ENCODE data around the gene SLC25A1.

DNA sequence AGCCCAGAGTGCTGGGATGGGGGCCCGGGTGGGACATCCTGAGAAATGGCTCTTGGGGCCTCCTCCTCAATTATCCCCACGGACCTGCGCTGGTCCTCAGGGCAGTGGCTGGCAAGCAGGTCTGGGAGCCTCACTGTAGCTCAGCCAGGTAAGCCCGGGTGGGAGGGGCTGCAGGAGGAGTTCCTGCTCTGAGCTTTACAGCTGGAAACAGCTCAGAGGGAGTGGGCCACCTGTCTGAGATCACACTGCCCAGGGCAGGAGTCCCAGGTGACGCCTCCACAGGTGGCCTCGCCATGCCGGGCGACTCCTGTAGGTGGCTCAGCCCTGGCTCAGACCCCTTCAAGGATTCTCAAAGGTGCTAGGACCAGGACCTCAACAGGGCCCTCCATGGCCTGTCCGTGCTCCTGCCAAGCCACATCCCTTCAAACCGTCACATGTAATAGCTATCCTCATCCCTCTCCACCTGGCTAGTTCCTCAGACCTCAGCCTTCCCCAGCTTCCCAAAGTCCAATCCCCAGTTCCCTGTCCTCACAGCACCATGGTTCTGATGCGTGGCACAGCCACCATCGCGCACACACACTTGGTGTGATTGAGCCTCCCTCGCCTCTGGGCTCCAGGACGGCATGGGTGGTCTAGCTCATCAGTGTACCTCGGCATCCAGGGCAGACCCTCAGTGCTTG is 51.1 kb downstream of the SLC25A1 start:
- TF ChIP-seq YY1 (IDR thresholded peaks at IDR 0.05; ENCODE audit: low read depth) (no peak), TEAD4 (IDR thresholded peaks at IDR 0.05) (no peak), RAD21 (IDR thresholded peaks at IDR 0.05; ENCODE audit: low read depth) (no peak), TCF12 (IDR thresholded peaks at IDR 0.05; ENCODE audit: low read depth) (no peak), EGR1 (IDR thresholded peaks at IDR 0.05) (no peak), EP300 (IDR thresholded peaks at IDR 0.05; ENCODE audit: borderline replicate concordance) (no peak), TAF1 (IDR thresholded peaks at IDR 0.05; ENCODE audit: low read depth) (no peak), CEBPB (IDR thresholded peaks at IDR 0.05) (no peak), CREB1 (IDR thresholded peaks at IDR 0.05; ENCODE audit: low read depth) (no peak), FOXM1 (IDR thresholded peaks at IDR 0.05; ENCODE audit: borderline replicate concordance, low read depth) (no peak), ZBTB7A (IDR thresholded peaks at IDR 0.05; ENCODE audit: low read depth) (no peak)
- TF ChIP-seq, protein P1, sequence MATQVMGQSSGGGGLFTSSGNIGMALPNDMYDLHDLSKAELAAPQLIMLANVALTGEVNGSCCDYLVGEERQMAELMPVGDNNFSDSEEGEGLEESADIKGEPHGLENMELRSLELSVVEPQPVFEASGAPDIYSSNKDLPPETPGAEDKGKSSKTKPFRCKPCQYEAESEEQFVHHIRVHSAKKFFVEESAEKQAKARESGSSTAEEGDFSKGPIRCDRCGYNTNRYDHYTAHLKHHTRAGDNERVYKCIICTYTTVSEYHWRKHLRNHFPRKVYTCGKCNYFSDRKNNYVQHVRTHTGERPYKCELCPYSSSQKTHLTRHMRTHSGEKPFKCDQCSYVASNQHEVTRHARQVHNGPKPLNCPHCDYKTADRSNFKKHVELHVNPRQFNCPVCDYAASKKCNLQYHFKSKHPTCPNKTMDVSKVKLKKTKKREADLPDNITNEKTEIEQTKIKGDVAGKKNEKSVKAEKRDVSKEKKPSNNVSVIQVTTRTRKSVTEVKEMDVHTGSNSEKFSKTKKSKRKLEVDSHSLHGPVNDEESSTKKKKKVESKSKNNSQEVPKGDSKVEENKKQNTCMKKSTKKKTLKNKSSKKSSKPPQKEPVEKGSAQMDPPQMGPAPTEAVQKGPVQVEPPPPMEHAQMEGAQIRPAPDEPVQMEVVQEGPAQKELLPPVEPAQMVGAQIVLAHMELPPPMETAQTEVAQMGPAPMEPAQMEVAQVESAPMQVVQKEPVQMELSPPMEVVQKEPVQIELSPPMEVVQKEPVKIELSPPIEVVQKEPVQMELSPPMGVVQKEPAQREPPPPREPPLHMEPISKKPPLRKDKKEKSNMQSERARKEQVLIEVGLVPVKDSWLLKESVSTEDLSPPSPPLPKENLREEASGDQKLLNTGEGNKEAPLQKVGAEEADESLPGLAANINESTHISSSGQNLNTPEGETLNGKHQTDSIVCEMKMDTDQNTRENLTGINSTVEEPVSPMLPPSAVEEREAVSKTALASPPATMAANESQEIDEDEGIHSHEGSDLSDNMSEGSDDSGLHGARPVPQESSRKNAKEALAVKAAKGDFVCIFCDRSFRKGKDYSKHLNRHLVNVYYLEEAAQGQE (IDR thresholded peaks at IDR 0.05; ENCODE audit: low read depth), result no peak
- TF ChIP-seq, protein P2, sequence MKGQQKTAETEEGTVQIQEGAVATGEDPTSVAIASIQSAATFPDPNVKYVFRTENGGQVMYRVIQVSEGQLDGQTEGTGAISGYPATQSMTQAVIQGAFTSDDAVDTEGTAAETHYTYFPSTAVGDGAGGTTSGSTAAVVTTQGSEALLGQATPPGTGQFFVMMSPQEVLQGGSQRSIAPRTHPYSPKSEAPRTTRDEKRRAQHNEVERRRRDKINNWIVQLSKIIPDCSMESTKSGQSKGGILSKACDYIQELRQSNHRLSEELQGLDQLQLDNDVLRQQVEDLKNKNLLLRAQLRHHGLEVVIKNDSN (IDR thresholded peaks at IDR 0.05), result no peak
- TF ChIP-seq, protein P3, sequence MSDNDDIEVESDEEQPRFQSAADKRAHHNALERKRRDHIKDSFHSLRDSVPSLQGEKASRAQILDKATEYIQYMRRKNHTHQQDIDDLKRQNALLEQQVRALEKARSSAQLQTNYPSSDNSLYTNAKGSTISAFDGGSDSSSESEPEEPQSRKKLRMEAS (IDR thresholded peaks at IDR 0.05), result no peak

Data from Ishikawa (cell line).